ENCODE results near the gene DOCK9. TPM values are rescaled to one million over a fixed set of nuclear protein-coding genes. Genes with fewer than 3 reads are reported as not detected.

The DOCK9 gene
- total and polyA plus RNA-seq, 7 donors, result 13.8 to 39.5 (median 19.9) TPM

- no peak for DNase-seq
- Histone ChIP-seq H3K36me3 (ENCODE audit: insufficient read depth in 1 of 2, low read depth in 1 of 2) (peaks cover 0 to 66% of the 10 kb centered on the region in 2 donors), H3K27me3 (ENCODE audit: insufficient read depth in 3 of 3, low read length in 2 of 3) (no peaks in the 10 kb centered on the region), H3K4me3 (no peak overlapping the region), H3K9me3 (no peaks in the 10 kb centered on the region), H3K4me1 (no peaks in the 10 kb centered on the region), H3K27ac (no peak overlapping the region)
- no peak for ATAC-seq
- no peak for TF ChIP-seq CTCF (IDR thresholded peaks at IDR 0.05)
- intact Hi-C loops (cut with DNase I), result no loop called here
- WGBS, 3 donors, result 87 to 93% (median 92%) methylated on average over 10 of the region's 10 CpGs
Observed at GRCh38 chr13:98796798-98797197, 181.1 kb downstream of the DOCK9 start.

- Histone ChIP-seq H3K4me1 (no peaks in the 10 kb centered on the region), H3K4me3 (no peak overlapping the region), H3K27me3 (ENCODE audit: insufficient read depth in 3 of 3, low read length in 2 of 3) (no peaks in the 10 kb centered on the region), H3K27ac (no peak overlapping the region), H3K36me3 (ENCODE audit: insufficient read depth in 1 of 2, low read depth in 1 of 2) (peaks cover 0 to 65% of the 10 kb centered on the region in 2 donors), H3K9me3 (no peaks in the 10 kb centered on the region)
- no peak for TF ChIP-seq CTCF (IDR thresholded peaks at IDR 0.05)
- intact Hi-C loops (cut with DNase I), result no loop called here
- WGBS, 3 donors, result 84 to 91% (median 85%) methylated on average over 5 of the region's 5 CpGs
- no peak for ATAC-seq
- DNase-seq, result no peak
Observed at GRCh38 chr13:98796191-98796590, 181.7 kb downstream of the DOCK9 start.

- Histone ChIP-seq H3K27ac (no peak overlapping the region), H3K4me1 (no peaks in the 10 kb centered on the region), H3K4me3 (no peak overlapping the region), H3K9me3 (no peaks in the 10 kb centered on the region), H3K27me3 (ENCODE audit: insufficient read depth in 3 of 3, low read length in 2 of 3) (no peaks in the 10 kb centered on the region), H3K36me3 (ENCODE audit: insufficient read depth in 1 of 2, low read depth in 1 of 2) (peaks cover 0 to 62% of the 10 kb centered on the region in 2 donors)
- DNase-seq (no peak), ATAC-seq (no peak)
- no peak for TF ChIP-seq CTCF (IDR thresholded peaks at IDR 0.05)
- 94 to 96% (median 94%) methylated on average over 6 of the region's 6 CpGs for WGBS, 3 donors
- intact Hi-C loops (cut with DNase I), result no loop called here
Observed at GRCh38 chr13:98795220-98795619, 182.6 kb downstream of the DOCK9 start.

- Histone ChIP-seq H3K4me1 (no peaks in the 10 kb centered on the region), H3K36me3 (ENCODE audit: insufficient read depth in 1 of 2, low read depth in 1 of 2) (peaks cover 0 to 54% of the 10 kb centered on the region in 2 donors), H3K9me3 (no peaks in the 10 kb centered on the region), H3K4me3 (no peak overlapping the region), H3K27ac (no peak overlapping the region), H3K27me3 (ENCODE audit: insufficient read depth in 3 of 3, low read length in 2 of 3) (no peaks in the 10 kb centered on the region)
- no peak for TF ChIP-seq CTCF (IDR thresholded peaks at IDR 0.05)
- ATAC-seq (no peak), DNase-seq (no peak)
- WGBS, 3 donors, result 88 to 93% (median 90%) methylated on average over 12 of the region's 12 CpGs
- intact Hi-C loops (cut with DNase I), result no loop called here
Observed at GRCh38 chr13:98794498-98794897, 183.4 kb downstream of the DOCK9 start.

GRCh38 chr13:98792785-98793495 is 184.9 kb downstream of the DOCK9 start:
- Histone ChIP-seq H3K27me3 (ENCODE audit: insufficient read depth in 3 of 3, low read length in 2 of 3) (no peaks in the 10 kb centered on the region), H3K4me1 (no peaks in the 10 kb centered on the region), H3K9me3 (no peaks in the 10 kb centered on the region), H3K27ac (no peak overlapping the region), H3K36me3 (ENCODE audit: insufficient read depth in 1 of 2, low read depth in 1 of 2) (peaks cover 0 to 39% of the 10 kb centered on the region in 2 donors), H3K4me3 (no peak overlapping the region)
- 85 to 90% (median 86%) methylated on average over 11 of the region's 11 CpGs for WGBS, 3 donors
- TF ChIP-seq CTCF (IDR thresholded peaks at IDR 0.05), result no peak
- DNase-seq (no peak), ATAC-seq (no peak)
- intact Hi-C loops (cut with DNase I), result no loop called here
